ENCODE data around the gene TNFRSF9.
A peak's percentile ranks its signal among the peaks of the same experiment; 100 is the strongest.

GRCh38 chr1:7942214-7942921 is 1.7 kb upstream of the TNFRSF9 start:
- no peak for TF ChIP-seq POLR2AphosphoS5 (IDR thresholded peaks at IDR 0.05; ENCODE audit: low read depth, low read length)
- peak; percentile 60; the same call in 1 of the 2 replicates for TF ChIP-seq CTCF (IDR thresholded peaks at IDR 0.05)
- no peak for TF ChIP-seq SIN3A (IDR thresholded peaks at IDR 0.05; ENCODE audit: borderline replicate concordance, insufficient read depth, low read depth, low read length)
- no peak for TF ChIP-seq TCF7L2 (IDR thresholded peaks at IDR 0.05; ENCODE audit: low read depth, low read length)
- no peak for TF ChIP-seq REST (IDR thresholded peaks at IDR 0.05; ENCODE audit: insufficient read depth in 1 of 2, low read depth in 2 of 2, low read length in 1 of 2)

Data from Panc1 (cell line).